Left forelimb (tissue), 1 donor: Measurements from ENCODE around the gene VSIG10L2.
"Not testable (repeated sequence)": the region's sequence is repeated elsewhere in the genome, so short reads cannot be mapped to it uniquely, and the experiment has no call there.

ENCODE experiments used
- DNase-seq: peaks from one replicate; pipeline ENCODE4 v3.0.0-alpha.2; 2018; ENCODE audit warnings: low spot score

VSIG10L2 gene

DNA sequence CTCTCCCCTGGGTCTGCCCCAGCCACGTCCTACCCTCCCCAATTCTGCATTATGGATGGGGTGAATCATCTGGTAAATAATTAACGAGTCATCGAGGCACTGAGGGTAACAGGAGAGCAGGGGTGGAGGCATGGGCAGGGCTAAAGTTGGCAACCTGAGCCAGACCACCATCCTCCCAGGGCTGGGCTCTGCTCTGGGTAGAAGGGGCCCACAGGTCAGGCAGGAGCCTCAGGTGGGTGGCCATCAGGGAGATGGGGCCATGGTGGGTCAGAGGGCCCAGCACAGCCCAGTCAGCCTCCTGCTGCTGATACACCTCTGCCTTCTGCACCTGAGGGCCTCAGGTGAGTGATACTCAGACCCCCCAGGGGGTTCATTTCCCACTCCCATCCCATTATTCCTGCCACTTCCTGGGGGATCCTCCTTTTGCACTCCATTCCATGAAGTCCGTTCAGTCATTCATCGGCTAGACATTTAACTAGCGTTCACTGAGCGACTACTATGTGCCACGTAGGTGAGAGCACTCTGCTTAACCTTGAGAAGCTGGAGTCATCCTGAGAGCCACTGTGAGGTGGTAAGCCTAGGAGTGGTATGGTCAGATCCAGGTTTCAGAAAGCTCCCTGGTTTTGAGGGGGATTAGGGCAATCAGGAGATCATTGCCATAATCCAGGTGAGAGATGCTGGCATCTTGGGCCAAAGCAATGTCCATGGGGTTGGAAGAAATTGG lies at the start of gene VSIG10L2:
VSIG10L2 (plus strand) TSS at position 248 of the 724 bp plus-strand sequence; CDS start at position 260, 12 bp downstream.
- no peak for DNase-seq

DNA sequence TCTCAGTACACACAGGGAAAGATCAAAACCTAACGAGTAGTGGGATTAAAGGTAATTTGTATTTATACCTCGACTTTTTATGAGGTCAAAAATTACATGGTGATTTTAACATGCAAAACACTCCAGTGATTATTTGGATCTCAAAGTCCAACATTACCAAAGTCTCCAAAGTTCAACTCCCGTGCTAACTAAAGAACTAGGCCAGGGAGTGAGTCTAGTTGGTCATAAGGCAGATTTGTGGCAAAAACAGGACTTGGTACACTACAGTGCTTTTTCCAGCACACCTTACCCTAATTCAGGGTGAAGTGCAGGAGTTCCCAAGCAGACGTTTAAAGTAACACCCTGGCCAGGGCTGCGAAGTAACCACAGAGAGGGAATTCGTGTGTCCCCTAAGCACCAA lies 44.0 kb upstream of the VSIG10L2 start:
- DNase-seq, result no peak

DNA sequence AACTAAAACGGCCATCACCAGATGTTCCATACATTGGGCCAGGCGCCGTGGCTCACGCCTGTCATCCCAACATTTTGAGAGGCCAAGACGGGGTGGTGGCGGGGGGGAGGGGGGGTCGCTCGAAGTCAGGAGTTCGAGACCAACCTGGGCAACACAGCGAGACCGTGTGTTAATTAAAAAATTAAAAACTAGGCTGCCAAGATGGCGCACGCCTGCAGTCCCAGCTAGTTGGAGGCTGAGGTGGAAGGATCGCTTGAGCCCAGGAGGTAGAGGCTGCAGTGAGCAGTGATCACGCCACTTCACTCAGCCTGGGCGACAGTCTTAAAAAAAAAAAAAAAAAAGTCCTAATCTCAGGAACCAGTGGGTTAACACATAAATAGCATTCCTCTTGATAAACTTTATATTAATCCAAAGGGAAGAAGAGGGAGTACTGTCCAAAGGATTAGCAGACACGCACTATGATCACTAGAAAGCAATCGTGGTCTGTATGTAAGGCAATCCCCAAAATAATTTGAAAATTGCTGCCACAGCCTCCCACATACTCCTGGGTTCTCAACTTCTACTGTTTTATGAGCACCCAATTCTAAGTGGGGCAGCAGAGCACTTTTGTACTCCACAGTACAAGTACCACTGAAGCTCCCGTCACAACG lies 43.4 kb upstream of the VSIG10L2 start:
- DNase-seq, result no peak

DNA sequence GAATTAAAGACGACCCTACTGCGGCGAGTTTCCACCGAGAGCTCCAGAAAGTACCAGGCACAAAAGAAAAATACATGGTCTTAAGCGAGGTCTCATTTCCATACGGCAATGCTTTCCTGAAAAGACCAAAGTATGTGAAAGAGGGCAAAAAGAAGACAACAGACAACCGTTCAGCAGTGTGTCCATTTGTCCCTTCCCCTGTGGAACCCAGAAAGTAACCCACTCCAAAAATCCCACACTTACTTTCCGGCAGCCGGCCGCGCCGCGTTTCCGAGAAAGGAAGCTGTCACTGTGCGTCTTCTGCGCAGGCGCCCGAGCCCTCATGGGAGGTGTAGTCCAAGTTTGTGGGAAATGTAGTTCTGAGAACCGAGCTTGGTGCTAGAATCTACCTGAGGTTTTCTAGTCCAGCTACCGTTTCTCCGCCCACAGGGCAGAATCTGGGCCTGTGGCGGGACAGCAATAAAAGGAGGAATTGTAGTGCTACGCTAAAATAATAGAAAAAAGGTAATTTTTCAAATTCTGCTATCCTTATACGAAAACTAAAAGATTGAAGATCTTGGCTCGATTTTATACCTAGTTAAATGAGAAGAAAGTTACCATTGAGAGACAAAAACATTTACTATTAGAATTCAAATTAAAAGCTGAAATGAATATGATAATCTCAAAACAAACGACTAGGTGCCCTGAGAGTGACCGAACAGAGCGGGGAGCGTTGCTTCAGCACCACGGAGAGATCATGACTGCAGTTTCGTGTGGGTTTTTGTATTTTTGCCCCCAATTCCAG lies 42.7 kb upstream of the VSIG10L2 start, which contains the start of gene PUS3:
PUS3 (minus strand) TSS at position 280 of the 784 bp plus-strand sequence. CDS start 6,922 bp downstream, outside the sequence.
- peak; percentile 92 for DNase-seq

DNA sequence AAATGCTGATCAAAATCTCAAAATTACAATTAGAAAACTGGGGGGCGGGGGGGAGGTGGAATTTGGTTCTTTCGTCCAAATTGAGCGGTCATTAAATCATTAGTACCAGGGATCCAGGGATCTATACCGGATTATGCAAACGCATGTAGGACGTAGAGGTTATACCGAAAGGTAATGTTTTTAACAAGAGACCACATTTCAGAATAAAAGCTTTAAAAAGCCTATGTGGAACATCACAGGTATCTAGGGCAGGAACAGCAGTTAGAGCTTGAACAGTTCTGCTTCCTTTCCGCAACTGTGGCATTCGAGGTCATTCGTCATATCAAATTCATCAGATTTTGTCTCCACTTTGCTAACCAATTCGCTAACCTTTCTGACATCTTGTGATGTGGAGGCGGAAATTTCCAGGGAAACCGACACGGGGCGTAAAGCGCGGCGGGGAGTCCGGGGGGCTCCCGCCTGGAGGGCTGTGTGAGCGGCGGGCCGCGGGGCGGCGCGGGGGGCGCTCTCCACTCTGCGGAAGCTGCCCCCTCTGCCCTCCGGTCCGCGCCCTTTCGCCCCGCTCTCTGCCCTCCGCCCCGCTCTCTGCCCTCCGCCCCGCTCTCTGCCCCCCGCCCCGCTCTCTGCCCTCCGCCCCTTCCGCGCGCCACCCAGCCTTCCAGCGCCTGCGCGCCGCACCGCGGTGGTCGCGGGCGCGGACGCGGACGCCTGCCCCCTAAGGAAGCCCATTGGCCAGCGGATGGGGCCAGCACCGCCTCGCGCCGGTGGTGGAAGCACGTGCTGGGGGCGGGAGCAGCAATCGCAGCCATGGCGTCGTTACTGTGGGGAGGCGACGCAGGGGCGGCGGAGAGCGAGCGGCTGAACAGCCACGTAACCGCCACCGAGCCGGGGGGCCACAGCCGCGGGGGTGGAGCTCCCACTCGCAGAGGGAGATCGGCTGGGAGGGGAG lies 41.9 kb upstream of the VSIG10L2 start, which contains the start of gene DDX25:
DDX25 (plus strand) TSS at position 798 of the 949 bp plus-strand sequence; CDS start at position 808, 10 bp downstream.
- DNase-seq, result no peak

DNA sequence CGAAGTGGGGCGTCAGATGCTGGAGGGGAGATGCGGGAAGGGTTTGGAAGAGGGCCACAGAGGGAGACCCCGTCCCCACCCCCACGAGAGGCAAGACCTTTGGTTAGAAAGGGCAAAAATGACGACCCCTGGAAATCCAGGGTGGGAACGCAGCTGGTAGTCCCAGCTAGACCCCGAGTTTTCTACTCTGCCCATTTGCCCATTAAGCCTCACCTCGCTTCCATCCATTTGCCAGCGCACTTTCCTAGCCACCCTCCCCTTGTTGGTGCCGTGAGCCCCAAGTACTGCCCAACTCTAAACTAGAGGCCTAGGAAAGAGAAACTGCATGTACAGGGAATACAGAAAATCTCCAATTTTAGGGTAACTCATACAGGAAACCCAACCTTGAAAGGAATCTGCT lies 41.2 kb upstream of the VSIG10L2 start:
- DNase-seq, result no peak

DNA sequence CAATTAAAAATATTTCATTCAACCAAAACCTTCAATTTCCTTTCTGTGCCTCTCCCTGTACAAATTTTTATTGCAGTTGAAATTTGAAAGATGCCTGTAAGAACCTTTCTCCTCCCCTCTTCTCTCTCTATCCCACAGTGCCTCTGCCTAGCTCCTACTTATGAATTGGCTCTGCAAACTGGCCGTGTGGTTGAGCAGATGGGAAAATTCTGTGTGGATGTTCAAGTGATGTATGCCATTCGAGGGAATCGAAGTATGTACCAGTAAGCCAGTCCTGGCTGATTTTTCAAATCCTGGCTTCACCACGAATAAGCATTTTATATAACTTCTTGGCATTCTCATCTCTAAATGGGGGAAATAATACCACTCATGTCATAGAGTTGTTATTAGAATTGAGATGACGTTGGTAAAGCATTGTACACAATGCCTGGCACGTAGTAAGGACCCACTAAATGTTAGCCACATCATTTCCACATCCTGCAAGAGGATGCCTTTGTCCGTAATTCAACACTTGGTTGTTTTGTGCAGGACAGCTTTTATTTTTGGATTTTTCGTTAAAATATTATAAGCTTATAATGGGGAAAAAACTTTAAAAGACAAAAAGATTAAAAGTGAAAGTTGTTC lies 35.5 kb upstream of the VSIG10L2 start:
- DNase-seq, result no peak

DNA sequence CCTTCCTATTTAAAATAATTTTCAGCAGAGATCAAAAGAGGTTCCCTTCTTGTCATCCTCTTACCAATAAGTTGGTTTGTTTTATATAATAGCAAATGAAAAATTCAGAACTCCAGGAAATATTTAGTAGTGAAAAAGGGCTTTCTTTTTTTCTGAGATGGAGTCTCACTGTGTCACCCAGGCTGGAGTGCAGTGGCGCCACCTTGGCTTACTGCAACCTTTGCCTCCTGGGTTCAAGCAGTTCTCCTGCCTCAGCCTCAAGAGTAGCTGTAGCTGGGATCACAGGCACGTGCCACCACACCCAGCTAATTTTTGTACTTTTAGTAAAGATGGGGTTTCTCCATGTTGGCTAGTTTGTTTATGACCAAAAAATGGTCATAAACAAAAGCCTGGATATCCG lies 31.2 kb upstream of the VSIG10L2 start:
- DNase-seq, result not testable (repeated sequence)

DNA sequence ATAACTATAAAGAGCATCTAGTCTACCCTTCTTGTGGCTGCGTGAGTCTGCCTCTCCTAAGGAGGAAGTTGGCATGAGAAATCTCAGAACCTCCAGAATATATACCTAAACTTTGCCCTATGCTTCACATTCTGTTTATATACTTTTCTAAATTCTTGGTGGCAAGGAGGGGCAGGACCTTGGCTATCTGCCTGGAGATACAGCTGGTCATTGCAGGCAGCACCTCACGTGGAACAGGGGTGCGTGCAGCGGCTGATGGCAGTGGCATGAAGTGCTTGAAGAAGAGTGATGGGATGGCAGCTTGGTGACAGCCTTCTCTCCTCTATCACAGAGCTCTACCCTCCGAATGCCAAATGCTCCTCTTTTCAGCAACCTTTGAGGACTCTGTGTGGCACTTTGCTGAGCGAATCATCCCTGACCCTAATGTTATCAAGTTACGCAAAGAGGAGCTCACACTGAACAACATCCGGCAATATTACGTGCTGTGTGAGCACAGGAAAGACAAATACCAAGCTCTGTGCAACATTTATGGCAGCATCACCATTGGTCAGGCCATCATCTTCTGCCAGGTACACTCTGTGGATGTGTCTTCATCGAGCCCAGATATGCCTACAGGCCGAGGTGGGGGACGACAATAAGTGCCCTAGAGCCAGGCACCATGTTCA lies 29.0 kb upstream of the VSIG10L2 start:
- DNase-seq, result no peak

DNA sequence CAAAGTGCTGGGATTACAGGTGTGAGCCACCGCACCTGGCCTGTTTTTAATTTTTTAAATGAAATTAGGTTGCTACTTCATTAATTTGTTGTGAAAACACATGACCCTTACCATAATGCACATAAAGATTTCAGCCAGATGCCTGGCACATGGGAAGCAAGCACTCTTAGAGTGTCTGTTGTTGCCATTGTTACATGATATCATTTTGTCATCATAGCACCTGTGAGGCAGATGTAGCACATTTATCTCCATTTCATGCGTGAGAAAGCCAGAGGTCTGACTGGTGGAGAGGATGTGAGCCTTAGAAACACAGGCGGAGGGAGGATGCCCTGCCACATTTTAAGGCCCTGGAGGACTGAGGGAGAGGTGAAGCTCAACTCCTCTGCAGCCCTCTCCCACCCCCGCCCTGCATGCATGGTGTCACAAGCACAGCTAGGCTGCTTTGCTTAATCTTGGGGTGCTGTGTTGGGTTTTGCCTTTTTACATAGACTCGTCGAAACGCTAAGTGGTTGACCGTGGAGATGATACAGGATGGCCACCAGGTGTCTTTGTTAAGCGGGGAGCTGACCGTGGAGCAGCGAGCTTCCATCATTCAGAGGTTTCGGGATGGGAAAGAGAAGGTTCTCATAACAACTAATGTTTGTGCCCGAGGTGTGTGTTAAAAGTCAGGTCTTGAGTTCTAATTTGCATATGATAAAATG lies 27.6 kb upstream of the VSIG10L2 start:
- DNase-seq, result no peak

DNA sequence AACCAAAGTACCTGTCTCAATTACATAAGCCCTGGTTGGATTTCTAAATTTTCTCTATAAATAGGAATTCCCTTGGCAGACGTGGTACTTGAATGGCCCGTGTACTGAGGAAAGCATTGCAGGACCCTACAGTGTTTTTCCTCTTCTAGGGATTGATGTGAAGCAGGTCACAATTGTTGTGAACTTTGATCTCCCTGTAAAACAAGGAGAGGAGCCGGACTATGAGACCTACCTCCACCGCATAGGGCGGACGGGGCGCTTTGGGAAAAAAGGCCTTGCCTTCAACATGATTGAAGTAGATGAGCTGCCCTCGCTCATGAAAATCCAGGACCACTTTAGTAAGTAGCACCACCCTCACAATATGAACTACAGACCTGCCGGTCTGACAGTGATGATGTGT lies 24.8 kb upstream of the VSIG10L2 start:
- no peak for DNase-seq

DNA sequence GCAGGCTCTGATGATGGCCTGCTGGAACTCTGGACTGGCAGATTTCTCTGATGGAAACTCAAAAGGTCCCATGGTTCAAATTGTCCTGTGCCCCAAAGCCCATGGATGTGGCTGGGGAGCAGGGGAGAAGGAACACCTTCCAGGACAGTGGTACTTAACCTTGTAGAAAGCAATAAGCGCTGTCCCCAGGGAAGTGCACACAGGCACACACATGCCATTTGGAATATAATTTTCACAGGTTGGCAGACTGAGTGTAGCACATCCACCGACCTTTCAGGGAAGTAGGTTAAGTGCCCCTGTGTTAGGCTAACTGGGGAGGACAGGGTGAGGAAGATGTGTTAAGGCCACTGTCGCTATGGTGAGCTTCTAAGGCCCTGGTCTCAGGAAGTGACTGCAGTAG lies 23.7 kb upstream of the VSIG10L2 start:
- DNase-seq, result no peak

DNA sequence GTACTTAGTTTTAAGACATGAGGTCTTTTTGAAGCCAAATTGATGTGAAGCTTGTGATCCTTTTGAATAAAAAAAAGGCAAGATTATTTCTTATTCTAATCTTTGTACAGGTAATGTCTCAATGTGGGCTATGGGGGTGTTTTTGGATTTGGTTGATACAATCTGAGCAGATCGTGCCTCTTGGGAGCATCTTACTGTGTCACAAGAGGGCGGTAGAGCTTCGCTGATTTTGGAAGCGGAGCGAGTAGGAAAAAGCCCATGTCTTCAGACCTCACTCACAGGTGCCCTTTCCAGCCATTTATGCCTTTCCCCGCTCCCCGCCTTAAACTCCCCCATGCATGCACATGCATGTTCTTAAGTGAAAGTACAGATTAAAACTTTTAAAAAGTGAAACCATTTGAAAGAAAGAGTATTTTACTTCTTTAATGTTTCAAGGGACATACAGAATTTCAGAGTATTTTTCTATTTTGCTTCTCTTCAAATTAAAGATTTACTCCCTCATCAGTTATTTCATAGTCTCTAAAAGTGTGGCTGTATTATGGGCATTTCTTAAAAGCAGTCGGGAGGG lies 22.7 kb upstream of the VSIG10L2 start:
- no peak for DNase-seq

DNA sequence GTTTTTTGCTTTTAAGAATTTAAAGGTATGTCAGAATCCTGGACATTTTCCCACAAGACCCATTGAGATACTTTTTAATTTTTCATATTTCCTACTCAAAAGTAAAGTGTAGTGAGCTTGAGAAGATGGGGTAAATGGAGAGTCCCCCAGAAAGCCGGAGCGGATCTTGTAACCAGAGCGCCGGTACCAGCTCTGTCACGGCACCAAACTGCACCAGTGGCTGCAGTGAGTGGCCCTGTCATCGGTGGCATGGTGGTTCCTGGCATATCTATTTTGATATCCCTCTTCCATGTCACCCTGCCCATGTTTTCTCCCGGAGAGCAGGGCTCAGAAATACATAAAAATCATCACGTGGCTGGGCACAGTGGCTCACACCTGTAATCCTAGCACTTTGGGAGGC lies 22.2 kb upstream of the VSIG10L2 start:
- no peak for DNase-seq

DNA sequence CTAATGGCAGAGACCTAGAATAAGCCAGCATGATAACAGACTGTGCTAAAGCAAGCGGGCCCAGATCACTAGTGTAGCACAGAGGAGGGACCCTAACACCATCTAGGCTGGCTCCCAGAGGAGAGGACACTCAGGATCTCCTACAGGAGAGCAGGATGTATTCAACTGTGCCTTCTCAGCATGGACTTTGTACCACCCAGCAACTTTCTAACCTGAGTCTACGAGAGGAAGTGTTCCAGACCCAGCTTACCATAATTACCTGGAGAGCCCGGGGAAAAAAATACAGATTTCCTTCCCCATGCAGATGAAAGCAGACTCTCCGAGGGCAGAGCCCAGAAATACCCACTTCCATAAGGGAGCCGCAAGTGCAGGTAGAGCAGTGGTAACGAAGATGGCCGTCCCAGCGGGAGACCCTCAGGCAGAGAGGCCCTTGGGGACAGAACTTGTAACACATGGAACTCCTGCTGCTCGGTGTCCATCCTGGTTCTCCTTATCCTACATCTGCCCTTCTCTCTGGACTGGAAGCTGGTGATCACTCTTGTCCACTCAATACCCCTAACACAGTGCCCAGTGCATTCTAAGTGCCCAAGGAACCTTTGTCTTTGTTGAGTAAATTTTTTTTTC lies 21.3 kb upstream of the VSIG10L2 start:
- DNase-seq, result no peak

DNA sequence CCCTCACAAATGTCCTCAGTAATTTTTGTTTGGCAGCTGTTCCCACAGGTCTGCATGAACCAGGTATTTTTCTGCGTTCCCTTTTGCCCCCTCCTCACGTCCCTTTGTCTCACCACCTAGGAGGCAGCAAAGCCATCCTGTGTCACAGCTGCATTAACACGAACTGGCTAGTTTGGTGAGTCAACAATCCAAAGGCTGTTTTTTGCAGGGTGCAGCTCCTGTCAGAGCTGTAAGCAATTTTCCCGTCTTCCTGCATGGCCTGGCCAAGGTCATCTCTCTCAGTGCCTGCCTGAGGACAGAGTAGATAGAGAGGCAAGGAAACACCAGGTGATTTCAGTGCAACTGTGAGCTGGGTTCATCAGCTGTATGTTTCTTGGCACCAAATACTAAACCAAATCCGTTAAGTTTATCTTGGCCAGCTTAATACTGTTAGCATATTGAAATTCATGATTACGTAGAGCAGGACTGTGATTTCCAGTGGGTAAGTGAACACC lies 20.6 kb upstream of the VSIG10L2 start:
- no peak for DNase-seq

DNA sequence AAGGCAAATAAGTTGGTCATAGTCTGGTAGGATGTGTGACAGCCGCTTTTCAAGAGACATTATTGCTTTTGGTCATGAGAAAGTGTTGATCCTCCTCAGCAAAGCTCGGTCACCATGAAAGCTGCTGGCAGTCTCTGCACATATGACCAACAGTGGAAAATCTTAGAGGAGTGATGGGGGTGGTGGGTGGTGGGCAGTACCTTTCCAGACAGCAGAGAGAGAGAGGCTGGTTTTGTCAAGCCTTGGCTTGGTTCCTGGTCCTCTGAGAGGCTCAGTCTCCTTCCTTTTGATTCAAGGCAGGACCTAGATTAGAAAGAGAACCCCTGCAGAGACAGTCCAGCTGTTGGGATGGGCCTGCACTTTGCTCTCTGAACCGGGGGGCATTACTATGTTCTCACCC lies 20.0 kb upstream of the VSIG10L2 start:
- no peak for DNase-seq

DNA sequence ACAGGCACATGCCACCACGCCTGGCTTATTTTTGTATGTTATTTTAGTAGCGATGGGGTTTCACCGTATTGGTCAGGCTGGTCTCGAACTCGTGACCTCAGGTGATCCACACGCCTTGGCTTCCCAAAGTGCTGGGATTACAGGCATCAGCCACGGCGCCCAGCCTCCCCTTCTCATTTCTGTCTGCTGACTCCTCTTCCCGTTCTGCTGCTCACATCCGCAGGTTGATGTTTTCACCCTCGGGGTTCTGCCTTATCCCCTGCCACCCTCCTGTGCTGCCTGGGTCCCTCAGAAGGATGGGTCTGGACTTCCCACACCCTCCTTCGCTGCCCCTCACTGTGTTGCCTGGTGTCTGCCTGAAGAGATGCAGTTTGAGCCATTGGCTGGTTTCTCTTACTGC lies 19.2 kb upstream of the VSIG10L2 start:
- DNase-seq, result no peak
